ENCODE results near the gene SNX25. TPM values are rescaled to one million over a fixed set of nuclear protein-coding genes. Genes with fewer than 3 reads are reported as not detected.

The SNX25 gene
- total and polyA plus RNA-seq, 2 donors (not counting 1 experiment from before 2014, with no cell fraction given): 11.1 to 32.9 TPM

DNA sequence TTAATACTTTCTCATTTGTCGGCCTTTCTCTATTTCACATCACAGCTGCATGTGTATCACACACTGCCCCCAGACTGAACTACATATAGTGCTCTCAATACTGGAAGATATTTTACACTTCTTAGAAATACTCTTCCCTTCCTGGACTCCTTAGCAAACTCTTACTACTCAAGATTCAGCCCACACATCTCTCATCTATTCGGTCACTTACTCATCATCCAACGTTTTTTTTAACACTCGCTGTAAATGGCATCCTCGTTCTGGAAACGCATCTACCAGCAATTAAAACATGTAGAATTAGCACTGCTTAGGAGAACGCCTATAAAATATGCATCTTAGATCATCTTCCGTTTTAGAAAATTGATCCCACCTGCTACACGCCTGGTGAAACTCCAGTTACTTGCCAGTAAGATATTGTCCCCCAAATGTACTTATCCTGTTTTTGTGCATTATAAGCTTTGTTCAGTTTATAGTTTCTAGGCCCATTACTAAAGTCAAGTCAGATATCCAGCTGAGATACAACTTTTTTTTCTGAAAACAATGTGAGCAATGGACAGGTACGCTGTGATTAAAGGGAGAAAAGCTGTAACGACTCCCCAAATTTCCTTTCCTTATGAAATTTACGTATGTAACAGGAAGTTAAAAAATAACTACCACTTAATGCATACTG is 185.3 kb downstream of the SNX25 start:
- H3K27me3 ChIP-seq (ENCODE audit: control insufficient read depth, insufficient read depth, low read length): no peaks in the 10 kb centered on the region
- H3K4me2 ChIP-seq (ENCODE audit: extremely low read depth, insufficient read depth, low read length): peak overlapping the region; percentile 67
- no peak overlapping the region for H3K27ac ChIP-seq (ENCODE audit: insufficient read depth, low read length)
- H2AFZ ChIP-seq (ENCODE audit: low read length): no peak overlapping the region
- peaks cover 6% of the 10 kb centered on the region for H3K4me1 ChIP-seq (ENCODE audit: control insufficient read depth, extremely low read depth, insufficient read depth, low read length)
- H3K36me3 ChIP-seq (ENCODE audit: control insufficient read depth, insufficient read depth, low read length): no peaks in the 10 kb centered on the region
- TF ChIP-seq EZH2 (IDR thresholded peaks at IDR 0.05; ENCODE audit: low read length, missing control alignments): no peak
- TF ChIP-seq, protein P1, sequence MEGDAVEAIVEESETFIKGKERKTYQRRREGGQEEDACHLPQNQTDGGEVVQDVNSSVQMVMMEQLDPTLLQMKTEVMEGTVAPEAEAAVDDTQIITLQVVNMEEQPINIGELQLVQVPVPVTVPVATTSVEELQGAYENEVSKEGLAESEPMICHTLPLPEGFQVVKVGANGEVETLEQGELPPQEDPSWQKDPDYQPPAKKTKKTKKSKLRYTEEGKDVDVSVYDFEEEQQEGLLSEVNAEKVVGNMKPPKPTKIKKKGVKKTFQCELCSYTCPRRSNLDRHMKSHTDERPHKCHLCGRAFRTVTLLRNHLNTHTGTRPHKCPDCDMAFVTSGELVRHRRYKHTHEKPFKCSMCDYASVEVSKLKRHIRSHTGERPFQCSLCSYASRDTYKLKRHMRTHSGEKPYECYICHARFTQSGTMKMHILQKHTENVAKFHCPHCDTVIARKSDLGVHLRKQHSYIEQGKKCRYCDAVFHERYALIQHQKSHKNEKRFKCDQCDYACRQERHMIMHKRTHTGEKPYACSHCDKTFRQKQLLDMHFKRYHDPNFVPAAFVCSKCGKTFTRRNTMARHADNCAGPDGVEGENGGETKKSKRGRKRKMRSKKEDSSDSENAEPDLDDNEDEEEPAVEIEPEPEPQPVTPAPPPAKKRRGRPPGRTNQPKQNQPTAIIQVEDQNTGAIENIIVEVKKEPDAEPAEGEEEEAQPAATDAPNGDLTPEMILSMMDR (conservative IDR thresholded peaks at IDR 0.05 in 1 of 2, IDR thresholded peaks at IDR 0.05 in 1 of 2; ENCODE audit: low read depth in 1 of 2, low read length in 2 of 2): no peak
- DNase-seq (ENCODE audit: low read depth in 2 of 2): peak in 1 of 2 donors; percentile 34
- H3K79me2 ChIP-seq (ENCODE audit: control insufficient read depth, insufficient read depth, low read length): no peaks in the 10 kb centered on the region
- H4K20me1 ChIP-seq (ENCODE audit: control insufficient read depth, extremely low read depth, insufficient read depth, low read length): no peaks in the 10 kb centered on the region
- no peak overlapping the region for H3K9ac ChIP-seq (ENCODE audit: insufficient read depth, low read length)
- H3K4me3 ChIP-seq (replicated peaks in 1 of 4; ENCODE audit: control extremely low read depth in 1 of 4, insufficient read depth in 1 of 4, low read depth in 3 of 4, low read length in 4 of 4): peak overlapping the region; percentile 66 to 83 (median 74)
- H3K9me3 ChIP-seq (ENCODE audit: control insufficient read depth, insufficient read depth, low read depth, low read length): no peaks in the 10 kb centered on the region

DNA sequence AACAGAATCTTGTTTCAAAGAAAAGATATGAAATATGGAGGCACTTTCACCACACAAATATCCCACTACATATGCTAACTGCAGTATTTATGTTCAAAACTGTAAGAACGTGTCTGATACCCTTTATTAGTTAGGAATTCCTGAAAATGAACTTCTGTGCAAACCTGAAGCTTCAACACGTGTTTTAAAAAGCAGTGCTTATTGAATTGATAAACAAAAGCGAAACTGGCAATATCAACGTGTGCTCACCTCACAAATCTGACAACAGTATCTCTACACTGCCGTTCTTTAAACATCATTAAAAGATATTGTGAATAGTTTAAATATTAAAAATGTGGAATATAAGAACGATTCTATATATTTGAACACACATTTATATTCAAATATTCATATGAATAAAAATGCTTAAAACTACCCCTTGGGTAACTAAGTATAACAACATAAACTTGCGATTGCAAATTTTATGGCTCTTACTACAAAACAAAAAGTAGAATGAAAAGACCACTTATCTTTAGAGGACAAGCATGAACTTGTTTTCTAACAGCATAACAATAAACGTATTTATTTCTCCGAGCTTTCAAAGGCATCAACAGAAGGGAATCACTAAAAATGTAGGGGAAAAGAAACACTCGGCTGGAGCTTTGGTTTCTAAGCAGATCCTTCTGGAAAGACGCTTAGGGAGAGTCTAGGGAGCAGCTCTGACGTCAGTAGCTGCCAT is 186.0 kb downstream of the SNX25 start, which contains the start of gene LRP2BP:
TSS of gene LRP2BP (minus strand) at position 687 of the 718 bp plus-strand sequence. CDS start 17,738 bp downstream, outside the sequence.
- H3K4me1 ChIP-seq (ENCODE audit: control insufficient read depth, extremely low read depth, insufficient read depth, low read length): peaks cover 6% of the 10 kb centered on the region

More for the DNA sequence above, 186.0 kb downstream of the SNX25 start, which contains the start of gene LRP2BP:
- Histone ChIP-seq H4K20me1 (ENCODE audit: control insufficient read depth, extremely low read depth, insufficient read depth, low read length) (no peaks in the 10 kb centered on the region), H3K9ac (ENCODE audit: insufficient read depth, low read length) (peak within 1 kb of the TSS; percentile 82), H3K36me3 (ENCODE audit: control insufficient read depth, insufficient read depth, low read length) (no peaks in the 10 kb centered on the region), H2AFZ (ENCODE audit: low read length) (peak within 1 kb of the TSS; percentile 75), H3K79me2 (ENCODE audit: control insufficient read depth, insufficient read depth, low read length) (no peaks in the 10 kb centered on the region), H3K4me2 (ENCODE audit: extremely low read depth, insufficient read depth, low read length) (peak within 1 kb of the TSS; percentile 96), H3K27me3 (ENCODE audit: control insufficient read depth, insufficient read depth, low read length) (no peaks in the 10 kb centered on the region), H3K27ac (ENCODE audit: insufficient read depth, low read length) (peak within 1 kb of the TSS; percentile 92), H3K4me3 (replicated peaks in 1 of 4; ENCODE audit: control extremely low read depth in 1 of 4, insufficient read depth in 1 of 4, low read depth in 3 of 4, low read length in 4 of 4) (peak within 1 kb of the TSS; percentile 66 to 83 (median 78)), H3K9me3 (ENCODE audit: control insufficient read depth, insufficient read depth, low read depth, low read length) (no peaks in the 10 kb centered on the region)
- peak in 1 of 2 donors; percentile 97 for DNase-seq (ENCODE audit: low read depth in 2 of 2)
- TF ChIP-seq, protein P1 (conservative IDR thresholded peaks at IDR 0.05 in 1 of 2, IDR thresholded peaks at IDR 0.05 in 1 of 2; ENCODE audit: low read depth in 1 of 2, low read length in 2 of 2): no peak
